Retina (tissue), 1 donor: ENCODE results near the gene KIAA0930.

ENCODE experiments used
- DNase-seq: peaks from one replicate; pipeline ENCODE4 v3.0.0-alpha.2; 2016

KIAA0930 gene

DNA sequence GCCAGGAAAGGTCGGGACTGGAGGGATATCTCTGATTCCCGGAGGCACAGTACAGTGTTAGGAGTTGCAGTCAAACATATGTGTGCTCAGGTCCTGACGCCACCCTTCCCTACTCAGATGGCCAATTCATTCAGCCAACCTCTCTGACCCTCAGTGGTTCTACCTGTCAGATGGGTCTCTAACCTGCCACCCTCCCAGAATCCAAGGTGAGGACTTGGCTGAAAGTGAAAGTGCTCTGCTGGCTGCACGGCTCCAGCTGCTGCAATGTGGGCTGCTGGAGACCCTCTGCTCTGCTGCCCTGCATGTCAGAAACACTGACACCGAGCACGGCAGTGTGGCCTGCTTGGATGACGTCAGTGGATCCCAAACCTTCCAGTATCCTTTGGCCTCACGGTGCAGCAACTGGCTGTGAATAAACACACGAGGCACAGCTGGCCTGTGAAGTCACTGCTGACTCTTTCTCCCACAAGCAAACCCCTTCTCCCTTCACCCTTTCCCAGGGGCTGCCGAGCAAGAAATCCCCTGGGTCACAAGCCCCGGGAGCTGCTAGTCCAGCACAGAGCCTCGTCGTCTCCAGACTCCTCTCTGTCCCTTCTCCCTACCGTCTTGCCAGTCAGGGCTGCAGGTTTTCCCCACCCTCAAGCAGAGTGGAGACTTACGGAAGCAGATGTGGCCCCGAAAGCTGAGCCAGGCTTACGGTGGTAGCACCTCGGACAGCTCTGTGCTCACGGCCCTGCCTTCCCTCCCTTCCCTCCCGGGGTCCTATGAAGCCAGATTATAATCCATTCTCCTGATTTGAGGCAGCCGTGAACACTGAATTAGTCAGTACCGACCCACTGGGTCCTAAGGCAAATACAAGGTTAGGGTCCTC, 24.3 kb downstream of the KIAA0930 start:
- peak; percentile 41 for DNase-seq

DNA sequence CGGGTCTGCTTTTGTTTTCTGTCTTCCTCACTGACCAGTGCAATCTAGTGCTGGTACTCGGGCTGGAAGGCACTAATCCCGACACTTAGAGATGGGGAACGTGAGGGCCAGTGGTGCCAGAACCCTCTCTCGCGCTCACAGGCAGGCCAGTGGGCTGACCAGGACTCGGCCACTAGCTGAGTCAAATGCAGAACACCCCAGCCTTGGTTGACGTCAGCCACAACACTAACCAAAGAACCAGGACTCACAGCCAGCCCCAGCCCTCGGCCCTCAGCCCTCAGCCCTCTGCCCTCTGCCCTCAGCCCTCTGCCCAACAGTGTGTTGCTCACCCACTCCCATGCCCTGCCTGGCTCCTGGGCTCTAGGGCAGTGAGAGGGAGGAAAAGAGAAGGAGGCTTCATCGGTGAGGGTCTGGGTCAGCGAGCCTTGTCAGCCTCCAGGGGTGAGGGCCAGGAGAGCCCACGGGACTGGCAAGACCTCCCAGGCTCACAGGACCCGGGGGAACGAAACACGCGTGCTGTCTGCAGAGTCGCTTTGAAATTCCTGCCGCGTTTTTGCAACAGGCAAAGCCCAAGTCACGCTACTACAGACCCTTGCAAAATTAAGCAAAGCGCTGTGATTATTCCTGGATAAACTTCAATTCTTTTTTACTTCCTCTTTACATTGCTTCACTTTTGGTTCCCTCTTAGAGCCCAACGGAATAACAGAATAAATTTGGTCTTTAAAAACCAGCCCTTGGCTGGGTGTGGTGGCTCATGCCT, 27.5 kb downstream of the KIAA0930 start:
- no peak for DNase-seq

DNA sequence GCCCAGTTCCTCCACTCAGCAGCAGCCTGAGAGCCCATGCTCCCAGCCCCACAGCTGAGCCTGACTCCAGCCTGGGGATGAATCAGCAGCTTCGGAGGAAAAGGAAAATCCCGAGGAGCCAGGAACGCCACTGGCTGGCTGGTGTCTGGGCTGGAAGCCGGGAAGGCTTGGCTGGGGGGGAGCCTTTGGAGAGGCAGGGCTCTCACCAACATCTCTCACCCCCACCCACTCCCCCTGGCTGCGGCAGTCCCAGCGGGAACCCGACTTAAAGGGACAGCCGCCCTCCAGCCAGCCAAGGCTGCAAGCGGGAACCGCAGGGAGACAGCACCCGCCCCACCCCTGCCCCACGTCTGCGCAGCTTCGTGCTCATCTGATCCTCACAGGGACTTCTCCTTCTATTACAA, 28.4 kb downstream of the KIAA0930 start:
- DNase-seq, result peak; percentile 65

DNA sequence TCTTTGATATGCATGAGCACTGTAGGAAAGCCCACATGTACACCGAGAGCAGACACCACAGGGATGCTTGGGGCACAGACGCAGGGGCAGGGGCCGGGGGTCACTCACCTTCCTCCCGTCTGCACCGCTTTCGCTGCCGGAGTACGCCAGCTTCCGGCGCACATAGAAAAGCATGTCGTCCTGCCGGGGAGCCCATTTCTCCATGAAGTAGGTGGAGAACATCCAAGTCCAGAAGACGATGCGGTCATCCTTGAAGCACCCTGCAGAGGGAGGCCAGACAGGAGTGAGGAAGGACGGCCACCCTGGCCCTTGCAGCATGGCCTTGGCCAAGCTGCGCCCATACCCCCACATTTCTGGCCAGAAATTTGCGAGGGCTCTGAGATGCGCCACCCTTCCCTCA, 28.8 kb downstream of the KIAA0930 start:
- DNase-seq, result no peak

DNA sequence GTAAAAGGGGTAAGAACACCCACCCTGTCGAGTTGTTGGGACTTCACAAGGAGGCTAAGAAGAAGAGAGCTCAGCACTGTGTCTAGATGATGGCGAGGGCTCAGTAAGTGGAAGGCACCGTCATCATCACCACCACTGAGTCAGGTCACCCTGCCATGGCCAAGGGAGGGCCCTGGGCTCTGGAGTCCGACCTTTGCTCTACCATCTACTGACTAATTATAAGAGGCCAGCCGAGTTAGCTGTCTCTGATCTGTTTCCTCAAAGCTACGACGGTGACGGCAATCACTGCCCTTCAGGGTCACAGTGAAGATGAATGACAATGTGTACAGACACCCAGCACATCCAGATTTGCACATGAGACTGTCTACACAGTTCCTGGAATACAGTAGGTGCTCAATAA, 29.3 kb downstream of the KIAA0930 start:
- no peak for DNase-seq

DNA sequence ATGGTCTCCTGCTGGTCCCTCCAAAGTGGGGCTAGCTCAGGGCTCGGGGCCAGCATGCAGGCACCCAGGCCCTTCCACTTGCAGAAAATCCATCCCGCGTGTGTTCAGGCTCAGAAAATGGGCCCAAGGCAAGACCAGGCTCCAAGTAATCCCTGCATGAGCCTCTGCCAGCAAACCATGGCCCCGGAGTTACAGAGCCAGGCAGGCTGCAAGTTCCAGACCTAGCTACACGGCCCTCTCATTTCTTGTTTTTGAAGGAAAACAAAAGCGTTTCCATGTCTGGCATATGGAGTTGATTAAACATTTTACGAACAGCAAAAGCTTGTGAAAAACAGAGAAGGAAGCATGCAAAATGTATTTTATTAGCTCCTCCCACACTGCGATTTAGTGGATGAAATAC, 29.7 kb downstream of the KIAA0930 start:
- DNase-seq, result no peak

- no peak for DNase-seq
Observed at GRCh38 chr22:45210577-45210976, 30.1 kb downstream of the KIAA0930 start.

GRCh38 chr22:45210174-45210573, 30.5 kb downstream of the KIAA0930 start:
- DNase-seq, result no peak

- peak; percentile 80 for DNase-seq
Observed at GRCh38 chr22:45208993-45209838, 31.5 kb downstream of the KIAA0930 start.

DNA sequence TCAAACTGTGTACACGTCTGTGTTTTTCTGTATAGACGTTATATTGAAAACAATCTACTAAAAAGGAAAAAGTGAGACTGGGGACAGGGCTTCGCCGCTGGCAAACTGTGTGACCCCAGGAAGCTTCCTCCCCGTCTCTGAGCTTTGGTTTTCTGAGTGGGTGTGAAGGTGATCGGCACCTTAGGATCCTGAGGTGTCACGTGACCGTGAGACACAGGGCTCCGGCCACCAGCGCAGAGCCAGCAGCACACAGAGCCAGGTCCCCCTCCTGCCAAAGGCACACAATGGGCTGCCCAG, 32.0 kb downstream of the KIAA0930 start:
- DNase-seq, result no peak

DNA sequence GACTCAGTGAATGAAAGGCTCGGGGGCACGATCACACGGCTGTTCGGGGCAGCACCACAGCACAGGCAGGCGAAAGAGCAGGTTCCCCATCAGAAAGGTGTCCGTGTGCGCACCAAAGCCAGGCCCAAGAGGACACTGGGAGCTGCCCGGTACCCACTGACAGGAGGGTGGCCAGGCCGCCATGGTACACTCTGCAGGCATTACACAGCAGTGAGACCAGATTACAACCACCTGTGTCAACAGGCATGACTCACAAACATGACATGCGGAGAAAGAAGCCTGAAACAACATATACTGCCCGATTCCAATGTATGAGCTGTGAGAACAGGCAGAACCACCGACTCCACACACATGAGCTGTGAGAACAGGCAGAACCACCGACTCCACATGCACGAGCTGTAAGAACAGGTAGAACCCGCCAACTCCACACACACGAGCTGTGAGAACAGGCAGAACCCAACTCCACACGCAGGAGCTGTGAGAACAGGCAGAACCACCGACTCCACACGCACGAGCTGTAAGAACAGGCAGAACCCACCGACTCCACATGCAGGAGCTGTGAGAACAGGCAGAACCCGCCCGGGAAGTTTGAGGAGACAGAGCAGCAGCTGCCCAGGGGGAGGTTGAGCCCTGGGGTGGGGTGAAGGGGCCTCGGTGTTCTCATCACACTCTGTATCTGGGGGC, 32.6 kb downstream of the KIAA0930 start:
- no peak for DNase-seq

- DNase-seq, result no peak
Observed at GRCh38 chr22:45207533-45207932, 33.2 kb downstream of the KIAA0930 start.

GRCh38 chr22:45206233-45206632, 34.5 kb downstream of the KIAA0930 start:
- no peak for DNase-seq

GRCh38 chr22:45205276-45205925, 35.3 kb downstream of the KIAA0930 start:
- no peak for DNase-seq

GRCh38 chr22:45204819-45205218, 35.9 kb downstream of the KIAA0930 start:
- no peak for DNase-seq

- DNase-seq, result no peak
Observed at GRCh38 chr22:45204241-45204640, 36.5 kb downstream of the KIAA0930 start.

- no peak for DNase-seq
Observed at GRCh38 chr22:45203150-45203951, 37.3 kb downstream of the KIAA0930 start.

DNA sequence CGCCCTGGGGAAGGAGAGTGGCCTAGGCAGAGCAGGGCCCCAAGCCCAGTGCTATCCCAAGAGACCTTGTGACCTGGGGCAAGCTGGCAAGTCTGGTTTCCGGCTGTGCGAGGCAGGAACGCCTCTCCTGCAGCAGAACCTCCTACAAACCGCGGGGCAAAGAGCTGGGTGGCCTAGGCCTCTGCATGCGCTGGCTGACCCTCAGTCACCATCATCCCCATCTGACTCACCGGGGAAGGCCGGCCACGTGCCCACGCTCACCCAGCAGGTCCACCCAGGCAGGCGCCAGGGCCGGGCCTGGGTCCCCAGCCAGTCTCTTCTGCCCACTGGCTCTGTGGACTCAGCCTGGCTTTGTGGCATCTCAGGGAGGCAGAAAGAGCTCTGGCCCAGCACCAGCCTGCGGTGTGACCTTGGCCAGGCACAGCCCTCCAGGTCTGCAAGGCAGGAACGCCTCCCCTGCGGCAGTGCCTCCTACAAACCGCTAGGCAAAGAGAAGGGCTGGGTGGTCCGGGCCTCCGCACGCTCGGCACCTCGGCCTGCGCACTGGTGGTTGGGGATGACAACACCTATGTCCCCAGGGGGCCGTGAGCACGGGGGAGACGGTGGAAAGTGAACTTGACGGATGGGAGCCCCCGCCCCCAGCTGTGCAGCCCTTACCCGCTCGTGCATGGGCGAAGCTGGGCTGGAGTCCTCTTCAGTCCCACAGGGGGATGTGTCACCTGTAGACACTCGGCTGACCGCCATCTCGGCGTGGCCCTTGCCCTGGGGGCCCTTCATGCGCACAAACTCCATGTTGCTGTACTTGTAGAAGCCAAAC, 38.2 kb downstream of the KIAA0930 start:
- DNase-seq, result no peak

DNA sequence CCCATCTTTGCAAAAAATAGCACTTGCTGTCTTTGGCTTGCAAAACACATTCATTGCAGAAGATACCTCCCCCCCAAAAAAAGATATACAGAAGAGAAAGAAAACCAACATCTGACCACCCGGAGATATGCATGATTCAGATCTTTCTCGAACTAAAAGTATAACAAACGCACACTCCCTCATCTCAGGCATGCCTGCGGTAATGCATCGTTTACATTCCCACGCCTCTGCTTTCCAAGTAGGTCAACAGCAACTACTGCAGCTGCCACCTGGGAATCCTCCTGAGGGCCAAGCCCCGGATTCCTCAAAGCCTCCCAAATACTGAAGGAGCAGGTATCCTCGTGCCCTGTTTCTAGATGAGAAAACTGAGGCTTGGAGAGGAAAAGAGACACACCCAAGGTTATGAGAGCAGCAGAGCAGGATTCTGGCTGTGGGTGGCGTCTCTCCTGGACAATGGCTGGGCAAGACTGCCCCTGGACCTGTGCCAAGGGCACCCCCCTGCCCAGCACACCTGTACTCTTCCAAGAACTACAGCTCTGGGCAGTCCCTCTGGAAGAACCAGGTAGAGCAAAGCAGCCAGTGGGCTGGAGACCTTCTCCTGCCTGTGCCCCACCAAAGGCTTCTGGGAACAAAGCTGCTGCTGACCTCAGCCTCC, 38.9 kb downstream of the KIAA0930 start:
- DNase-seq, result no peak
